Muscle layer of colon (tissue), 2 donors: ENCODE data around the gene ARHGAP18.

Experiments
- H3K27ac ChIP-seq: one replicate; pipeline ENCODE4 v1.7.0; 2013; ENCODE audit warnings: low read depth, mild to moderate bottlenecking, low read length, moderate library complexity
- H3K27me3 ChIP-seq, 2 donors: one replicate each; pipeline ENCODE4 v1.7.0; 2013; ENCODE audit warnings: low read length in 2 of 2, mild to moderate bottlenecking in 2 of 2; ENCODE audit not compliant: insufficient read depth in 2 of 2, control insufficient read depth in 1 of 2
- H3K36me3 ChIP-seq: one replicate; pipeline ENCODE4 v1.7.0; 2013; ENCODE audit warnings: mild to moderate bottlenecking, low read length; ENCODE audit not compliant: insufficient read depth
- H3K4me1 ChIP-seq: one replicate; pipeline ENCODE4 v1.7.0; 2013; ENCODE audit warnings: mild to moderate bottlenecking, low read length; ENCODE audit not compliant: insufficient read depth
- H3K4me3 ChIP-seq, 2 donors: one replicate each; pipeline ENCODE4 v1.7.0; 2013; ENCODE audit warnings: low read length in 2 of 2, low read depth in 1 of 2, mild to moderate bottlenecking in 1 of 2, moderate library complexity in 1 of 2
- H3K9ac ChIP-seq: one replicate; pipeline ENCODE4 v1.7.0; 2013; ENCODE audit warnings: low read length
- H3K9me3 ChIP-seq: one replicate; pipeline ENCODE4 v1.7.0; 2013; ENCODE audit warnings: mild to moderate bottlenecking, low read length
- donor health status: abdominal sarcoma.
- donor health status: Adenocarcinoma of cecum.

Gene ARHGAP18

GRCh38 chr6:129619579-129620233 lies 90.3 kb downstream of the ARHGAP18 start:
- H3K4me3 ChIP-seq = no peak overlapping the region
- H3K9ac ChIP-seq = no peak overlapping the region
- no peaks in the 10 kb centered on the region for H3K36me3 ChIP-seq
- no peaks in the 10 kb centered on the region for H3K4me1 ChIP-seq
- H3K27me3 ChIP-seq = no peaks in the 10 kb centered on the region
- H3K27ac ChIP-seq = no peak overlapping the region
- no peaks in the 10 kb centered on the region for H3K9me3 ChIP-seq

GRCh38 chr6:129617986-129618385 lies 92.0 kb downstream of the ARHGAP18 start:
- H3K27me3 ChIP-seq = no peaks in the 10 kb centered on the region
- H3K9me3 ChIP-seq = no peaks in the 10 kb centered on the region
- H3K27ac ChIP-seq = no peak overlapping the region
- H3K36me3 ChIP-seq = no peaks in the 10 kb centered on the region
- no peak overlapping the region for H3K4me3 ChIP-seq
- H3K4me1 ChIP-seq = no peaks in the 10 kb centered on the region
- H3K9ac ChIP-seq = no peak overlapping the region

- Histone ChIP-seq H3K27ac (no peak overlapping the region), H3K36me3 (no peaks in the 10 kb centered on the region), H3K9me3 (no peaks in the 10 kb centered on the region), H3K4me3 (no peak overlapping the region), H3K9ac (no peak overlapping the region), H3K27me3 (no peaks in the 10 kb centered on the region), H3K4me1 (no peaks in the 10 kb centered on the region)
Measured at GRCh38 chr6:129615496-129615895, 94.5 kb downstream of the ARHGAP18 start.

GRCh38 chr6:129615020-129615419 lies 95.0 kb downstream of the ARHGAP18 start:
- H3K4me3 ChIP-seq = no peak overlapping the region

GRCh38 chr6:129614464-129614863 lies 95.5 kb downstream of the ARHGAP18 start:
- Histone ChIP-seq H3K4me3 (no peak overlapping the region), H3K27me3 (no peaks in the 10 kb centered on the region), H3K36me3 (no peaks in the 10 kb centered on the region), H3K4me1 (no peaks in the 10 kb centered on the region), H3K9me3 (no peaks in the 10 kb centered on the region), H3K27ac (no peak overlapping the region), H3K9ac (no peak overlapping the region)

More at GRCh38 chr6:129615020-129615419, 95.0 kb downstream of the ARHGAP18 start:
- no peaks in the 10 kb centered on the region for H3K27me3 ChIP-seq
- no peak overlapping the region for H3K27ac ChIP-seq
- no peaks in the 10 kb centered on the region for H3K36me3 ChIP-seq
- H3K9ac ChIP-seq = no peak overlapping the region
- no peaks in the 10 kb centered on the region for H3K9me3 ChIP-seq
- no peaks in the 10 kb centered on the region for H3K4me1 ChIP-seq

- H3K9ac ChIP-seq = no peak overlapping the region
- H3K36me3 ChIP-seq = no peaks in the 10 kb centered on the region
- no peak overlapping the region for H3K4me3 ChIP-seq
- no peaks in the 10 kb centered on the region for H3K9me3 ChIP-seq
- H3K27ac ChIP-seq = no peak overlapping the region
- no peaks in the 10 kb centered on the region for H3K27me3 ChIP-seq
- no peaks in the 10 kb centered on the region for H3K4me1 ChIP-seq
Measured at GRCh38 chr6:129612440-129612839, 97.5 kb downstream of the ARHGAP18 start.

GRCh38 chr6:129609635-129610034 lies 100.3 kb downstream of the ARHGAP18 start:
- no peaks in the 10 kb centered on the region for H3K36me3 ChIP-seq
- no peak overlapping the region for H3K4me3 ChIP-seq

GRCh38 chr6:129608886-129609537 lies 101.0 kb downstream of the ARHGAP18 start:
- Histone ChIP-seq H3K9ac (no peak overlapping the region), H3K27ac (no peak overlapping the region), H3K4me1 (no peaks in the 10 kb centered on the region), H3K9me3 (no peaks in the 10 kb centered on the region), H3K27me3 (no peaks in the 10 kb centered on the region), H3K4me3 (no peak overlapping the region), H3K36me3 (no peaks in the 10 kb centered on the region)

More at GRCh38 chr6:129609635-129610034, 100.3 kb downstream of the ARHGAP18 start:
- Histone ChIP-seq H3K27ac (no peak overlapping the region), H3K4me1 (no peaks in the 10 kb centered on the region), H3K9ac (no peak overlapping the region), H3K27me3 (no peaks in the 10 kb centered on the region), H3K9me3 (no peaks in the 10 kb centered on the region)

- H3K36me3 ChIP-seq = no peaks in the 10 kb centered on the region
- H3K27me3 ChIP-seq = no peaks in the 10 kb centered on the region
- H3K4me1 ChIP-seq = no peaks in the 10 kb centered on the region
- no peak overlapping the region for H3K9ac ChIP-seq
- H3K9me3 ChIP-seq = no peaks in the 10 kb centered on the region
- H3K27ac ChIP-seq = no peak overlapping the region
- H3K4me3 ChIP-seq = no peak overlapping the region
Measured at GRCh38 chr6:129607581-129608186, 102.3 kb downstream of the ARHGAP18 start.

- no peaks in the 10 kb centered on the region for H3K36me3 ChIP-seq
- no peaks in the 10 kb centered on the region for H3K4me1 ChIP-seq
- H3K9ac ChIP-seq = no peak overlapping the region
- H3K9me3 ChIP-seq = no peaks in the 10 kb centered on the region
- H3K27me3 ChIP-seq = no peaks in the 10 kb centered on the region
- H3K27ac ChIP-seq = no peak overlapping the region
- no peak overlapping the region for H3K4me3 ChIP-seq
Measured at GRCh38 chr6:129606664-129607063, 103.3 kb downstream of the ARHGAP18 start.

- Histone ChIP-seq H3K27me3 (no peaks in the 10 kb centered on the region), H3K9ac (no peak overlapping the region), H3K4me3 (no peak overlapping the region), H3K9me3 (no peaks in the 10 kb centered on the region), H3K27ac (no peak overlapping the region), H3K4me1 (no peaks in the 10 kb centered on the region), H3K36me3 (no peaks in the 10 kb centered on the region)
Measured at GRCh38 chr6:129605967-129606366, 104.0 kb downstream of the ARHGAP18 start.
